ENCODE results near the gene ATRAID. TPM values are rescaled to one million over a fixed set of nuclear protein-coding genes. Genes with fewer than 3 reads are reported as not detected.

Gene ATRAID
- total and polyA plus RNA-seq, 2 of the 8 experiments (the other 6 are each of a cell fraction or from before 2014, with no cell fraction given): 109 to 280 TPM

- WGBS, 2 experiments (ENCODE audit: extremely low coverage in 1 of 2, insufficient coverage in 1 of 2, insufficient read length in 1 of 2, insufficient replicate concordance in 2 of 2, low coverage in 1 of 2, low lambda C conversion rate in 2 of 2, missing lambda C conversion rate in 1 of 2): 90% methylated on average over 9 of the region's 9 CpGs; no CpG with 5 or more reads in 1 of the 2 experiments
- peaks cover 60 to 84% (median 80%) of the 10 kb centered on the region in 4 experiments for H3K36me3 ChIP-seq (ENCODE audit: control insufficient read depth in 2 of 4, insufficient read depth in 4 of 4, low read length in 3 of 4)
- POLR2A ChIA-PET (ENCODE audit: partially characterized antibody): interaction anchor here (1.2 to 2.1 kb wide), 8 partner anchors 9 to 89 kb away, joined by 3 to 8 read pairs (median 6); partner anchors contain the start of gene CAD
Measured at GRCh38 chr2:27203741-27204140, 8.1 kb upstream of the ATRAID start.

More at GRCh38 chr2:27203741-27204140, 8.1 kb upstream of the ATRAID start:
- Histone ChIP-seq H3K4me1 (replicated peaks in 1 of 4; ENCODE audit: control insufficient read depth in 3 of 4, insufficient read depth in 4 of 4, low read length in 3 of 4) (no peaks in the 10 kb centered on the region), H3K4ac (replicated peaks; ENCODE audit: insufficient read length, low read depth, low read length) (no peak overlapping the region), H2BK120ac (replicated peaks; ENCODE audit: low read depth, low read length) (no peak overlapping the region), H3K4me2 (ENCODE audit: insufficient read depth in 1 of 2, low read depth in 2 of 2, low read length in 2 of 2) (no peak overlapping the region), H2BK20ac (ENCODE audit: low read length) (no peak overlapping the region), H3K18ac (ENCODE audit: extremely low read depth, low read length) (no peak overlapping the region), H2AK5ac (ENCODE audit: low read depth, low read length) (no peak overlapping the region), H2BK15ac (ENCODE audit: low read length) (no peak overlapping the region), H3K23ac (ENCODE audit: insufficient read length) (no peak overlapping the region), H4K91ac (replicated peaks; ENCODE audit: insufficient read length, low read length) (no peak overlapping the region), H3K23me2 (ENCODE audit: low read depth, low read length) (no peaks in the 10 kb centered on the region), H4K8ac (ENCODE audit: extremely low read depth, insufficient read depth, low read length) (no peak overlapping the region), H4K5ac (ENCODE audit: insufficient read length, low read depth, low read length) (no peak overlapping the region), H3K9me3 (ENCODE audit: insufficient read depth in 2 of 2, low read depth in 1 of 2, low read length in 1 of 2) (no peaks in the 10 kb centered on the region), H3K9ac (replicated peaks in 1 of 4; ENCODE audit: extremely low read depth in 1 of 4, low read depth in 3 of 4, low read length in 3 of 4) (no peak overlapping the region), H3K27me3 (replicated peaks in 1 of 4; ENCODE audit: control insufficient read depth in 3 of 4, extremely low read depth in 1 of 4, insufficient read depth in 3 of 4, low read length in 3 of 4) (no peaks in the 10 kb centered on the region), H2BK5ac (ENCODE audit: low read depth, low read length) (no peak overlapping the region), H2AFZ (ENCODE audit: low read length) (no peak overlapping the region), H3K14ac (ENCODE audit: insufficient read length) (no peak overlapping the region), H4K20me1 (replicated peaks in 1 of 2; ENCODE audit: control insufficient read depth in 1 of 2, insufficient read depth in 2 of 2, low read length in 2 of 2) (peaks cover 0 to 19% of the 10 kb centered on the region in 2 experiments), H3K79me2 (ENCODE audit: control insufficient read depth in 1 of 2, insufficient read depth in 2 of 2, low read length in 2 of 2) (no peaks in the 10 kb centered on the region), H3K27ac (ENCODE audit: low read depth, low read length) (no peak overlapping the region), H3K56ac (replicated peaks; ENCODE audit: insufficient read length, low read depth, low read length) (no peak overlapping the region), H2BK12ac (ENCODE audit: low read depth, low read length) (no peak overlapping the region), H3K4me3 (ENCODE audit: extremely low read depth in 1 of 4, insufficient read depth in 2 of 4, low read depth in 3 of 4, low read length in 4 of 4) (no peak overlapping the region), H3K79me1 (ENCODE audit: low read depth, low read length) (no peaks in the 10 kb centered on the region)
- FAIRE-seq: no peak
- TF ChIP-seq CTCF (IDR thresholded peaks at IDR 0.05; ENCODE audit: control extremely low read depth in 1 of 3, insufficient read depth in 1 of 3, low read depth in 1 of 3, low read length in 3 of 3) (no peak), ZNF274 (IDR thresholded peaks at IDR 0.05; ENCODE audit: borderline replicate concordance, extremely low read depth, low read length) (no peak), SIX5 (IDR thresholded peaks at IDR 0.05; ENCODE audit: low read depth, low read length) (no peak), GABPA (IDR thresholded peaks at IDR 0.05; ENCODE audit: borderline replicate concordance, insufficient read depth, low read length) (no peak), HDAC6 (IDR thresholded peaks at IDR 0.05; ENCODE audit: low read depth, low read length) (no peak), RNF2 (IDR thresholded peaks at IDR 0.05; ENCODE audit: borderline replicate concordance, low read depth, low read length, missing control alignments, poor library complexity, severe bottlenecking) (no peak), FOSL1 (IDR thresholded peaks at IDR 0.05; ENCODE audit: insufficient read depth, low read depth, low read length) (no peak), JUN (IDR thresholded peaks at IDR 0.05; ENCODE audit: low read depth, low read length) (no peak)
- CTCF ChIA-PET (ENCODE audit: partially characterized antibody): interaction anchor here (0.8 to 4.0 kb wide), 7 partner anchors 12 to 115 kb away, joined by 3 to 15 read pairs (median 6); partner anchors contain the start of gene PREB
- no peak for DNase-seq (ENCODE audit: low read depth in 1 of 2, low spot score in 2 of 2)

Data from H1 (cell line).